Chondrocyte (in vitro differentiated cells): ENCODE measurements around the gene PROSER1. TPM values are rescaled to one million over a fixed set of nuclear protein-coding genes. Genes with fewer than 3 reads are reported as not detected.

Experiments
- DNase-seq: peaks from one replicate; pipeline ENCODE4 v3.0.0; 2021; ENCODE audit warnings: mixed read lengths, low spot score
- H3K27ac Mint-ChIP-seq: one replicate; pipeline ENCODE4 v1.8.0; 2021; ENCODE audit warnings: mild to moderate bottlenecking, moderate library complexity, mixed read lengths; ENCODE audit not compliant: unreplicated experiment
- H3K27me3 Mint-ChIP-seq: 2 replicates; pipeline ENCODE4 v1.8.0; 2021; ENCODE audit warnings: low read depth, mixed read lengths
- H3K36me3 Mint-ChIP-seq: 2 replicates; pipeline ENCODE4 v1.8.0; 2021; ENCODE audit warnings: low read depth, mixed read lengths
- H3K4me1 Mint-ChIP-seq: 2 replicates; pipeline ENCODE4 v1.8.0; 2021; ENCODE audit warnings: low read depth, mild to moderate bottlenecking, mixed read lengths
- H3K4me3 Mint-ChIP-seq: one replicate; pipeline ENCODE4 v1.8.0; 2021; ENCODE audit warnings: mild to moderate bottlenecking, moderate library complexity, mixed read lengths; ENCODE audit not compliant: unreplicated experiment
- H3K9me3 Mint-ChIP-seq: 2 replicates; pipeline ENCODE4 v1.8.0; 2021; ENCODE audit warnings: low read depth, mixed read lengths
- total RNA-seq: library from RNA; stranded (reverse); gene quantifications from 3 replicates; pipeline ENCODE4 v1.2.1, GENCODE V29; 2021
- TF ChIP-seq, protein P1 (sequence below): fragments of 200-600 bp; sonication (generic); IDR thresholded peaks from 2 replicates; pipeline ENCODE4 v1.5.0; 2021; ENCODE audit warnings: antibody characterized with exemption, mild to moderate bottlenecking, moderate library complexity

The PROSER1 gene
- total RNA-seq, 1 donor from 2014 or later, result 23.4 TPM

DNA sequence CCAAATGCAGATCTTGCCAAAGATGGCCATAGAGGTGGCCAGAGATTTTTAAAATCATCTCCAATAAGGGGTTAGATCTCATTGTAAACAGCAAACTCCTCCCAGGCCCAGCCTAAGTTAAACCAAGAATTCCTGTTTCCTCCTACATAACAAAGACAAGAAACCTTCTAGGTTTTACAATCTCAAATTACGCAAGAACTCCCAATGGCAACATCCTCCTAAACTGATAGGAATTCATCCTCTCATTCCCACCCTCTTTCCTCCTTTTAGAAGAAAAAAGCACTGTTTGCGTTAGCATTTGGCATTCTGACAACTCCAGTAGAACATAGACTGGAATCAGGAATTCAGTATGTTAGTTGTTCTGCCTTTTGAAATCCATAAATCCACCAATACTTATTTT lies 14.6 kb downstream of the PROSER1 start:
- no peaks in the 10 kb centered on the region for H3K9me3 Mint-ChIP-seq
- no peaks in the 10 kb centered on the region for H3K4me1 Mint-ChIP-seq
- no peak for DNase-seq
- H3K36me3 Mint-ChIP-seq, result peaks cover 25% of the 10 kb centered on the region
- TF ChIP-seq, protein P1, sequence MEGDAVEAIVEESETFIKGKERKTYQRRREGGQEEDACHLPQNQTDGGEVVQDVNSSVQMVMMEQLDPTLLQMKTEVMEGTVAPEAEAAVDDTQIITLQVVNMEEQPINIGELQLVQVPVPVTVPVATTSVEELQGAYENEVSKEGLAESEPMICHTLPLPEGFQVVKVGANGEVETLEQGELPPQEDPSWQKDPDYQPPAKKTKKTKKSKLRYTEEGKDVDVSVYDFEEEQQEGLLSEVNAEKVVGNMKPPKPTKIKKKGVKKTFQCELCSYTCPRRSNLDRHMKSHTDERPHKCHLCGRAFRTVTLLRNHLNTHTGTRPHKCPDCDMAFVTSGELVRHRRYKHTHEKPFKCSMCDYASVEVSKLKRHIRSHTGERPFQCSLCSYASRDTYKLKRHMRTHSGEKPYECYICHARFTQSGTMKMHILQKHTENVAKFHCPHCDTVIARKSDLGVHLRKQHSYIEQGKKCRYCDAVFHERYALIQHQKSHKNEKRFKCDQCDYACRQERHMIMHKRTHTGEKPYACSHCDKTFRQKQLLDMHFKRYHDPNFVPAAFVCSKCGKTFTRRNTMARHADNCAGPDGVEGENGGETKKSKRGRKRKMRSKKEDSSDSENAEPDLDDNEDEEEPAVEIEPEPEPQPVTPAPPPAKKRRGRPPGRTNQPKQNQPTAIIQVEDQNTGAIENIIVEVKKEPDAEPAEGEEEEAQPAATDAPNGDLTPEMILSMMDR, result no peak
- H3K4me3 Mint-ChIP-seq, result no peak overlapping the region
- H3K27ac Mint-ChIP-seq, result no peak overlapping the region
- H3K27me3 Mint-ChIP-seq, result no peaks in the 10 kb centered on the region

DNA sequence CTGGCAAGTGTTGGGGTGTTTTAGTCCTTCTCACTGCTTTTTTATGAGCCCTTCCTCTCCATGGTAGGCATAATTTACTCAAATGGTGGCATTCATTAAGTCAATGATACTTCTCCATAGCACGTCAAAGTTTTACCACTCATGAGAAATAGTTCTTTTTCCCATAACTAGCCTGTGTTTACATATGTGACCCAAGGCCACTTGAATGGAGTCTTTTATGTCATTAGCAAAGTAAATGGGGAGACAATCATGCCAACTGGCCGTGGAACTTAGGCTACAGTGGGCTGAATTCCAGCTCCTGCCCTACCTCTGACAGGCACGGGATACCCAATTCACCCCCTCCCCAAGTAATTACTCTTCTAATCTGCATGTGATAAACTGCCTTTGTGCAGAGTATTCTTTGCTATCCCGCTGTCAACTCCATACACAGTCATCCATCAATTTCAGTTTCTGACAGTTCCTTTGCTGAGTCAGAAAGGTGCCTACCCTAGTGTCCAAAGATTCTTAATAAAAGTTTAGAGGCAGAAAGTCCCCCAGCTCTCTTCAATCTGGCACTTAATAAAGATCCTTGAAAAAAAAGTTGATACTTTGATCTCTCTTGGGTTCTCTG lies 16.9 kb downstream of the PROSER1 start:
- Mint-ChIP-seq H3K27ac (no peak overlapping the region), H3K4me3 (no peak overlapping the region), H3K4me1 (no peaks in the 10 kb centered on the region), H3K36me3 (peaks cover 22% of the 10 kb centered on the region), H3K9me3 (no peaks in the 10 kb centered on the region), H3K27me3 (no peaks in the 10 kb centered on the region)
- no peak for DNase-seq
- TF ChIP-seq, protein P1, result no peak

DNA sequence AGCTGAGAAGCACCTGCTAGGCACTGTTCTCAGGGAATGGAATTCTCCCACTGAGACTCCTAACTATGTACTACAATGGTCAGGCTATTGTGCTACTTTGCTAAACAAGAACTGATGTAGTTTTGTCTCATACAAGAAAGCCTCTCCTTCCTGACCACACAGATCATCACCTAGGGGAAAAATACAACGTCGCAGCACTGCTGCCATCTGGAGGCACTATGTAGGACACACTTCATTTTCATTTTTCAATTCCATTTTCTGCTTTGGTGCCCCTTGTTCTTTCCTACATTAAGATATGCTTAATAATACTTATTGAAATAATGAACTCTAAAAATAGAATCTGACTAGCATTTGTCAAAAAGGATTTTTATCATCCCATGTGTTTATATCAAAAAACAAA lies 21.1 kb downstream of the PROSER1 start:
- Mint-ChIP-seq H3K4me3 (no peak overlapping the region), H3K4me1 (no peaks in the 10 kb centered on the region), H3K27ac (no peak overlapping the region), H3K9me3 (no peaks in the 10 kb centered on the region), H3K27me3 (no peaks in the 10 kb centered on the region), H3K36me3 (peaks cover 39% of the 10 kb centered on the region)
- no peak for DNase-seq
- TF ChIP-seq, protein P1, result peak; percentile 80

DNA sequence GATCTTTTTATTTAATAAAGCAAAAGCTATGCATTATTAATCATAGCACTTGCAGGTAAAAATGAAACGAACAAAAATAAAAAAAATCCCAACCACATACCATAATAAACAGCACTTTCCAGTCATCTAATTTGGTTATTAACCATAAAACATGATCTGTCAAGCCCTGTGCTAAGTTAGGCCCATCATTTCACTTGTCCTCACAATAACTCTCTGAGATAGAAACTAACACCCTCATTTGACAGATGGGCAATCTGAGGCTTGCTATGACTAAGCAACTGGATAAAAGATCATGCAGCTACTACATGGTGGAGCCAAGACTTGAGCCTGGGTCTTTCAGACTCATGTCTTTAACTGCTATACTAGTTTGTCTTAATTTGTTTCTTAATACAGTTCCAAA lies 21.8 kb downstream of the PROSER1 start:
- no peak for DNase-seq
- H3K9me3 Mint-ChIP-seq, result no peaks in the 10 kb centered on the region
- TF ChIP-seq, protein P1, result no peak
- no peak overlapping the region for H3K27ac Mint-ChIP-seq
- H3K4me1 Mint-ChIP-seq, result no peaks in the 10 kb centered on the region
- H3K27me3 Mint-ChIP-seq, result no peaks in the 10 kb centered on the region
- peaks cover 38% of the 10 kb centered on the region for H3K36me3 Mint-ChIP-seq
- no peak overlapping the region for H3K4me3 Mint-ChIP-seq

DNA sequence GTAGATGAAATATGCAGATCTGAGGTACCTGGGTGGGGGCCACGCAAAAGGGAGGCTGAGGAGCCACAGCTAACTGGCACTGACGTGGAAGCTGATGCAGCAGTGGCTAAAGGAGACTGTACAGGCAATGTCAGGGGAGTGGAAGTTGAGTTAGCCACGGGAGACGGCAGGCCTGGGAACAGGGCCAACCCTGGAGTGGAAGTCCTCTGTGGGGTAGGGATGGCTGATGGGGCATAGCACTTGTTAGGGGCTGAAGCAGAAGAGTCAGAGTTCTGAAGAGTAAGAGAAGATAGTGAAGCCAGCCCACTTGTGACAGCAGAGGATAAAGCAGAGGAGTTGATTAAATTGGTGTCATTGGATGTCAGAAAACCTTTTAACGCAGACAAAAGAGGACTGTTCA lies 24.4 kb downstream of the PROSER1 start:
- Mint-ChIP-seq H3K36me3 (peaks cover 49% of the 10 kb centered on the region), H3K27me3 (no peaks in the 10 kb centered on the region), H3K4me3 (no peak overlapping the region), H3K9me3 (no peaks in the 10 kb centered on the region), H3K4me1 (no peaks in the 10 kb centered on the region), H3K27ac (no peak overlapping the region)
- DNase-seq, result no peak
- TF ChIP-seq, protein P1, result no peak
